AG09319 (cell line): Measurements from ENCODE around the gene CDH23.

Experiments
- DNase-seq: peaks from one replicate; pipeline ENCODE4 v3.0.0-alpha.2; 2010; ENCODE audit warnings: low read depth; ENCODE audit errors: extremely low read depth
- TF ChIP-seq, protein P1 (sequence below): IDR thresholded peaks from 2 replicates; pipeline ENCODE4 v1.5.1; 2011; ENCODE audit warnings: low read depth, mild to moderate bottlenecking, inconsistent platforms, low read length, moderate library complexity

CDH23 gene

DNA sequence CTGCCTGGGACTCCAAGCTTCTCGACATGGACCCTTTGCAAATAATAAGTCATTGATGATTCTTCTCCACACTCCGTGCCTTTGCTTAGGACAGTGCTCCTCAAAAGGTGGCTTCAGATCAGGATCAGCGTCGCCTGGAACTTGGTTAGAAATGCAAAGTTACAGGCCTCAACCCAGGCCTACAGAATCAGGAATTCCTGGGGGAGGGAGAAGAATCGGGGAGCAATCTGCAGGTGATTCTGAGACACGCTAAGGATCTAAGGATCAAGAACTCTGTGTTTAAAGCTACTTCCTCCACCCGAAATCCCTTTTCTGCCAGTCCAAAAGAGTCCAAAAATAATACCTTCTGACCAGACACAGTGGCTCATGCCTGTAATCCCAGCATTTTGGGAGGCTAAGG is 244.7 kb downstream of the CDH23 start:
- TF ChIP-seq, protein P1, sequence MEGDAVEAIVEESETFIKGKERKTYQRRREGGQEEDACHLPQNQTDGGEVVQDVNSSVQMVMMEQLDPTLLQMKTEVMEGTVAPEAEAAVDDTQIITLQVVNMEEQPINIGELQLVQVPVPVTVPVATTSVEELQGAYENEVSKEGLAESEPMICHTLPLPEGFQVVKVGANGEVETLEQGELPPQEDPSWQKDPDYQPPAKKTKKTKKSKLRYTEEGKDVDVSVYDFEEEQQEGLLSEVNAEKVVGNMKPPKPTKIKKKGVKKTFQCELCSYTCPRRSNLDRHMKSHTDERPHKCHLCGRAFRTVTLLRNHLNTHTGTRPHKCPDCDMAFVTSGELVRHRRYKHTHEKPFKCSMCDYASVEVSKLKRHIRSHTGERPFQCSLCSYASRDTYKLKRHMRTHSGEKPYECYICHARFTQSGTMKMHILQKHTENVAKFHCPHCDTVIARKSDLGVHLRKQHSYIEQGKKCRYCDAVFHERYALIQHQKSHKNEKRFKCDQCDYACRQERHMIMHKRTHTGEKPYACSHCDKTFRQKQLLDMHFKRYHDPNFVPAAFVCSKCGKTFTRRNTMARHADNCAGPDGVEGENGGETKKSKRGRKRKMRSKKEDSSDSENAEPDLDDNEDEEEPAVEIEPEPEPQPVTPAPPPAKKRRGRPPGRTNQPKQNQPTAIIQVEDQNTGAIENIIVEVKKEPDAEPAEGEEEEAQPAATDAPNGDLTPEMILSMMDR: no peak
- no peak for DNase-seq

DNA sequence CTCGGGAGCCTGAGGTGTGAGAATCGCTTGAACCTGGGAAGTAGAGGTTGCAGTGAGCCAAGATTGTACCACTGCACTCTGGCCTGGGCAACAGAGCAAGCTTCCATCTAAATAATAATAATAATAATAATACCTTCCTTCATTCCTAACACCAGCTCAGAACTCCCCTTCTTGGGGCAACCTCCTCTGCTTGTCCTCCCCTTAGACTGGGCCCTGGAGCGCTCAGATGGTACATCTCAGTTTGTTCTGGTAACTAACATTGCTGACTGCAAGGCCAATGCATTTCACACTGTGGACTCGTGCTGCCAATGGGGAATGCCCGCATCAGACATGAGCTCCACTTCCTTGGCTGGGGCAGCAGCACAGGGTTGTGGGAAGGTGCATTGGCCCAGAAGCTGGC is 245.3 kb downstream of the CDH23 start:
- TF ChIP-seq, protein P1: no peak
- DNase-seq: no peak

DNA sequence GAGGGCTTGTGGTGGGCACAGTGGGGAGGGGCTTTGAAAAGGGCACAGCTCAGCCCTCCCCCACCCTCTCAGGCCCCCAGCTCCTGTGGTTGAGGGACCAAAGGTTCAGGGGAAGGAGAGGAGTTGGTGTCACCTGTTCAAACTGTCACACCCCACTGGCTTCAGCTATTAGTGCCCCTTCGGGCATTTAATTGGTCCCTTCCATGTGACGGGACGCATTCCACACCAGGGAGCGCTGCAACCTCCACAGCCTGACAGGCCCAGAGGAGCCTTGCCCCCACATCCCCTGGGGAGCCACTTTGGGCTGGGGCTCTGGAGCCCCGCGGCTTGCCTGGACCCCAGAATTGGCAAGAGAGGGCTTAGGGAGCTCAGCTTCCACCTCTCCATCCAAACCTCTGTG is 247.2 kb downstream of the CDH23 start:
- DNase-seq: no peak
- TF ChIP-seq, protein P1: no peak

DNA sequence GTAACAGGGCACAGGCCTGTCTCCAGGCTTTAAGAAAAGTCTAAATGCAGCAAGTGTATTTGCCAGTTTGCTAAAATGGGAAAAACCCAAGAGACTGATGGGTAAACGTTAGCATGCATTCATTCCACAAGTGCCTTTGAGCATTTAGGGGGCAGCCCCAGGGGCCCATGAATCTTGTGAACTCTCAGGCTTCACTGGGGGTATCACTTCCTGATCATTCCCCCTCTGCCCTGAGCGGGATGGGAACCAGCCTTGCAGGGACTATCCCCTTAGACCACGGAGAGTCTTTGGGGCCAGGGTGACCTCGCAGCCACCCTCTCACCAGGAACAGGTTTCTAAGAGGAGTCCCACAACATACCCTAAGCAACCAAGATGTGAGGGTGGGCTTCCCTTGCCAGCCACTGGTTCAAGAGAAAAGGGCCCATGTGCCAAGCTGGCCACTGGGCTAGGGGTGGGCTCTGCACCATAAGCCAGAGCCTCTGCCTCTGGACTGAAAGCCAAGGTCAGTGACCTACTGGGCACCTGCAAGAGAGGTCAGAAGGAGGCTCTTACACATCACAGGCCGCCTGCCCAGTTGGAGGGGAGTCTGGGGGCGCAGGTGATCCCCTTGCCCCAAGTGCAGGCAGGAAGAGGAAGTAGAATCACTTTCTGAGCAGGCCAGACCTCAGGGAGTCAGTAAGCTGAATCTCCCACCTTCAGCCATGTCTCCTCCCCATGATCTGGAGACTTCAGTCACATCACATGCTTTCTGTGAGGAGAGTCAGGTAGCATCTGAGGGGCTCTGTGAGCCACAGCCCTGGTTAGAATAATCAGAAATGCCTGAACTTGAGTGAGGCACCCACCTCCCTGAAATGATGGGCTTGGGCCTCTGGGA is 247.8 kb downstream of the CDH23 start:
- TF ChIP-seq, protein P1: no peak

GRCh38 chr10:71645185-71645584 is 248.5 kb downstream of the CDH23 start:
- no peak for DNase-seq
- TF ChIP-seq, protein P1: no peak

More for the DNA sequence above, 247.8 kb downstream of the CDH23 start:
- DNase-seq: no peak

- TF ChIP-seq, protein P1: no peak
- DNase-seq: no peak
Observed at GRCh38 chr10:71646037-71646436, 249.3 kb downstream of the CDH23 start.

DNA sequence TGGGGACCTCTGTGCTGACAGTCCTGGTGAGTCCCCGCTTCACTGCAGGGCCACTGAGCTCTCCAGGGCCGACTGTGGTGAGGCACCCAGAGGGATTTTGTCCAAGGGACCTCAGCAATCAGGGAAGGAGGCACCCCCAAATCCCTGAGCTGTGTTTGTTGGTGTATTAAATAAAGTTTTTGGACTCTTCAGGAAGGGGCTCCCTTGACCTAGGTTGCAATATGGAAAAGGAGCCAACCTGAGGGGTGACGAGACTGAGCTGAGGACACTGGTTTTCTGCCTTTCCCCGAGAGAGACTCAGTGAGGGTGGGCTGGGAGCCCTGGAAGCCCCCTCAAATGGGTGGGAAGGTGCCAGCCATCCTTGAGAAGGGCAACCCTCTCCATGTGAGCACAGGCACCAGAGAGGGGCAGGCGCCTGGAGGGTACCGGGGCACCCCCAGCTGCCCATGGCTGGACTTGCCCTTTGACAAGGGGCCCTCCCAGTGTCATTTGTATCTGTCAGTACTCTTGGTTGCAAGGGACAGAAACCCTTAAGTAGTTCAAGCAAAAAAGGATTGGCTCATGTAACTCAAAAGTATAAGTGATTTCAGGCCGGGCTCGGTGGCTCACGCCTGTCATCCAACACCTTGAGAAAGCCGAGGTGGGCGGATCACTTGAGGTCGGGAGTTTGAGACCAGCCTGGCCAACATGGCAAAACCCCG is 250.0 kb downstream of the CDH23 start:
- DNase-seq: no peak
- TF ChIP-seq, protein P1: no peak
